Esophagus squamous epithelium (tissue), 4 donors: ENCODE results near the gene PBRM1.

Experiments used
- CTCF ChIP-seq, 6 experiments: fragments of 450-650 bp in 4 of 6; fragments of 200-600 bp in 2 of 6; sonication (generic) in 2 of 6; IDR thresholded peaks; one replicate each; pipeline ENCODE4 v1.5.1; 2016 to 2019; ENCODE audit warnings: antibody characterized with exemption in 6 of 6, mild to moderate bottlenecking in 4 of 6, moderate library complexity in 4 of 6
- POLR2A ChIP-seq, 4 donors: fragments of 450-650 bp; IDR thresholded peaks; one replicate each; pipeline ENCODE4 v1.6.1; 2017; ENCODE audit warnings: antibody characterized with exemption in 4 of 4, mild to moderate bottlenecking in 4 of 4, moderate library complexity in 3 of 4

- TF ChIP-seq CTCF (IDR thresholded peaks at IDR 0.05) (no peak), POLR2A (IDR thresholded peaks at IDR 0.05) (no peak)
Measured at GRCh38 chr3:52529376-52530333, 156.1 kb downstream of the PBRM1 start.
